Skin epidermis (tissue), 12 donors: Measurements from ENCODE around the gene SIX1.

ENCODE experiments used
- H3K27ac ChIP-seq, 21 experiments: fragments of 200-600 bp; sonication (generic) in 11 of 21; one replicate each; pipeline ENCODE4 v1.5.0; 2020; ENCODE audit warnings: mild to moderate bottlenecking in 3 of 21, inconsistent platforms in 2 of 21, moderate library complexity in 2 of 21
- H3K4me3 ChIP-seq, 7 experiments: fragments of 200-600 bp; sonication (generic) in 2 of 7; one replicate each; pipeline ENCODE4 v1.5.0; 2020; ENCODE audit warnings: inconsistent platforms in 2 of 7, mild to moderate bottlenecking in 2 of 7, moderate library complexity in 1 of 7

SIX1 gene

DNA sequence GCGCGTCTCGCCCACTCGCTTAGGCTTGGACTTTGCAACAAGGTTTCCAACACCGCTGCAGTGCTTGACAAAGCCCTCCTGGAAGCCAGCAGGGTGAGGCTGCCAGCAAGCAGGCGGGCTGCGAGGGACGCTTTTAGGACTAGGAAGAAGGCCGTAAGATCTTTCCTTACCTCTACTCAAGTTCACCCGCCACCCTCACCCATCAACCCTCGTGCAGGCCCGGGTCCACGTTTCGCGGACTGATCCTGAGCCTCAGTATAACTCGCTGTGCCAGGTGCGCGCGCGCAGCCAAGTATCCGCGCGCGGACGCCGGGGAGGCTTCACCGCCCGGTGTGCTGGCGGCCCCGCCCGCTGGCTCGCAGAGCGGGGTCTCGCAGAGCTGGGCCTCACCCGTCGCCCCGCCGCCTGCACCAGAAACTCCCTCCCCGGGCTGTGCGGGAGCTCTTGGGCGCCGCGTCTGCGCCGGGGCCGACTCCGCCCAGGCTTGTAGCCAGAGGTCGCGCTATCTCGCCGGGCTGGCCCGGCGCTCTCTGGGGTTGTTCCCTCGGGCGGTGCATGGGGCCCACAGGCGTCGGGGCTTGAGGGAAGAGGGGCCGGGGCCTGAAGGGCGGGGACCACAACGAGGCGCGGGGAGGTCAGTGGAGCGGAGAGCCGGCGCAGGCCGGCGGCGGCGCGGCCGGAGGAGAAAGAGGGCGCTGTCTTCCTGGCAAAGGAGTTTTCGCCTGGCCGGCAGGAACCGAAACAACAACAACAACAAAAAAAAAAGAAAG lies 7.6 kb upstream of the SIX1 start:
- Histone ChIP-seq H3K4me3 (peak overlapping the region; percentile 31 to 59 (median 42)), H3K27ac (peak overlapping the region in 9 of 21 experiments; percentile 4 to 55 (median 36))

- Histone ChIP-seq H3K4me3 (peak overlapping the region in 4 of 7 experiments; percentile 33 to 59 (median 41)), H3K27ac (no peak overlapping the region)
These were observed 6.8 kb upstream of the SIX1 start for GRCh38 chr14:60655898-60656685.

- no peak overlapping the region for H3K4me3 ChIP-seq
- no peak overlapping the region for H3K27ac ChIP-seq
These were observed 6.0 kb upstream of the SIX1 start for GRCh38 chr14:60655119-60655897.

DNA sequence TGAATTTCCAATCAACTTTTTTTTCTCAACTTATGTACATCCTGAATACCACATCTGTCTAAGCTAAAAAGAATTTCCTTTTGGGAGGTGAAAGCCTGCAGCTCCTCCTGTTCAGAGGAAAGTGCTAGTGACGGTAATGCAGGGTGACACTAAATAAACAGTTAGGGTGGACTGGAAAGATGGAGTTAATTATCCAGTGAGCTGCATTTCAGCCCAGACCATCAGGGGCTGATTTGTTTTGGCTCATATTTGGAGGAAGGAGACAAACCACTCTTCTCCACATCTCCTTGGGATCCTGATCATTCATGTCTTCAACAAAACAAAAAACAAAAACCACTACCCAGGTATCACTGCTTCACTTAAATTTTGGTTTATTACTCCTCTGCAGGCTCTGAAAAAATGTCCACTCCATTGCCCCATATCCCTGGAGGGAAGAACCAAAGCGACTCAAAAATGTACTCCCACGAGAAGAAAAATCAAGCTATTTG lies 5.1 kb upstream of the SIX1 start:
- no peak overlapping the region for H3K27ac ChIP-seq
- H3K4me3 ChIP-seq = no peak overlapping the region

GRCh38 chr14:60653701-60654161 lies 4.5 kb upstream of the SIX1 start:
- H3K4me3 ChIP-seq = no peak overlapping the region
- H3K27ac ChIP-seq = no peak overlapping the region

- H3K4me3 ChIP-seq = no peak overlapping the region
- H3K27ac ChIP-seq = no peak overlapping the region
These were observed 3.7 kb upstream of the SIX1 start for GRCh38 chr14:60652674-60653651.

DNA sequence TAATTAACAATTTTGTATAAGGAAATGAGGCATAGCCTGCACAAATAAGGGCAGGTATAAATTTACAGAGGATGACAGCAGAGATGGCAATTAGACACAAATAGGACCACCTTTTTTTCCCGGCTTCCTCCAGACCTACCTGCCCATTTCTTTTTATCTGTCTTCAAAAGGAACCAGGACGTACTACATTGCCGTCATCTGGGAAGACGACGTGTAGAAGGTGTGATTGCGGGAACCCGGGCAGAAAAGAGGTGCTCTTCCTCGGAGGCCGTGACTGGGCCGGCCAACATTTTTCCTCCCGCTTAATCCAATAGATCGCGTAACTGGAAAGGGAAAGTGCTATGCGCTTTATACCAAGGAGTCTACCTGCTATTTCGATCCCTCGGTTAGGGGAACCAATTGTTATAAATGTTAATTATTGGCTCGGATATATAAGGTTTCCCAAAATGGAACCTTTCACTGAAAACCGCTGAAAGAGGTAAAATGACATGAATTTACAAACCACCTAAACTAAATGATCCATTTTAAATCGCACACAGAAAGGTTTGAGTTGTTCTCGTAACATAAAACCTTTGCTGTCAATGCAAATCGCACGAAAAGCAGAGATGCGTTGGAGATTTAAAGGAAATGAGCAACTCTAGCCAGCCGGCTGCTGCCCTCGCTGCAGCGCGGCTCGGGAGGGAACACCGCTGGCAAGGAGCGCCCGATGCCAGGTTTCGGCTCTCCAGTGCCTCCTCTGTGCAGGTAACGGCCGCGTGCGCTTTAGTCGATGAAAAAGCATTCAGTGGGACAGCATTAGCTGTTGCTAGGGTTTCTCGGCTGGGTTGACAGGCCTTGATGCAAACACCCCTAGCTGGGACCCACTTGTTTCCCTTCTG lies 2.8 kb upstream of the SIX1 start:
- Histone ChIP-seq H3K27ac (no peak overlapping the region), H3K4me3 (no peak overlapping the region)

DNA sequence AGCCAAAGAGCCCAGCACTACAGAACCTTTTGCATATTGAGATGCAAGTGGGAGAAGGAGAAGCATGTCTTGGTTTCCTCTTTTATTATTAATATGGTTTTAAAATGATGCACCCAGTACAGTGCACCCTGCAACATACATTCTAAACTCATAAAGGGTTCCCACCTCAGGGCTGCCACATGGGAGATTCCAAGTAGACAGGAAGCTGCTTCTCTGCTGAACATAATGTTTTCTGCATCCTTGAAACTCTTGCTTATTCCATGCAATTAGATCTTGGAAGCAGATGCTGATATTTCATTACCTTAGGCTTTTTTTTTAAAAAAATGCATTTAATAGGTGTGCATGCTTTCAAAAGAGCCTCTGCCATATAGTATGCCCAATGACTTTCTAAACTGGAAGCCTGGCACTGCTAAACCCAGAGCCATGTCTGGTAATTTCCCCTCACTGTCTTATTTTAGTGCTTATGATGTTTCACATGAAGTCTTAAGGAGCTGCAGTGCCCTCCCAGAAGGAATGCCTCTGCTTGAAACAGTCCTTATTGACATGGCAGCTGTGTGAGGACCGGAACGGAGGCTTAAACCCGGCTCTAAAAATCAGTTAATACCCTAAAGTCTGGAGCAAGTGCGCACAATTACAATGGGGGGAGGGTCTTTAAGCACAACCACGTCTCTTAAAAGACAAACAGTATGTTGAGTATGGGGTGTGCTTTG lies 2.0 kb upstream of the SIX1 start:
- Histone ChIP-seq H3K27ac (no peak overlapping the region), H3K4me3 (no peak overlapping the region)

- Histone ChIP-seq H3K4me3 (no peak overlapping the region), H3K27ac (no peak overlapping the region)
These were observed 1.2 kb upstream of the SIX1 start for GRCh38 chr14:60650373-60650961.

GRCh38 chr14:60649875-60650372 lies 647 bp upstream of the SIX1 start:
- no peak overlapping the region for H3K27ac ChIP-seq

DNA sequence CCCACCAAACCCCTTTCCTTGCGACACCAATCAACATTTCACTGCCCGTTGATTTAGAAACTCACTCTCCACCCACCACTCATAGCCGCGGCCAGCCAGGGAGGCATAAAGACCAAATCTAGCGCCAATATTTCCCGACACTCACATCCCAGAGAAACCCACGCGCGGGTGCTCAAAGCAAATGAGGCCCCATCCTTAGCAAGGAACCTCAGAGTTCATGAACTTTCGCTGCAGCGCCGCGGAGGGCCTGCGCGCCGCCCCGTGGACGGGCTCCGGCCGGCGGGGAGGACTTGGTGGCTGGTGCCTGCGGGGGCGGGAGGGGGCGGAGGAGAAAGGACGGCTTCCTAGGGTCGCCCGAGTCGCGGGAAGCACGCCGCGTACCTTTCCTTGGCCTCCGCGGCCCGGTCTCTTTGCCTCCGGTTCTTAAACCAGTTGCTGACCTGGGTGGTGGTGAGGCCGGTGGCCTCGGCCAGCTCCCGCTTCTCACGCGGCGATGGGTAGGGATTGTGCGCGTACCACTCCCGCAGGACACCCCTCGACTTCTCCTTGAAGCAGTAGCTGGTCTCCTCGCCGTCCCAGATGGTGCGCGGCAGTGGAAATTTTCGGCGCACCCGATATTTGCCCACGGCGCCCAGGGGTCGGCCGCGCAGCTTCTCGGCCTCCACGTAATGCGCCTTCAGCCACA lies 886 bp downstream of the SIX1 start:
- H3K27ac ChIP-seq = peak overlapping the region in 5 of 21 experiments; percentile 22 to 68 (median 53)
- H3K4me3 ChIP-seq = peak overlapping the region; percentile 28 to 47 (median 31)

More at GRCh38 chr14:60649875-60650372, 647 bp upstream of the SIX1 start:
- peak overlapping the region in 6 of 7 experiments; percentile 28 to 47 (median 33) for H3K4me3 ChIP-seq

- Histone ChIP-seq H3K27ac (peak overlapping the region in 7 of 21 experiments; percentile 2 to 68 (median 44)), H3K4me3 (peak overlapping the region; percentile 9 to 47 (median 28))
These were observed 1.4 kb downstream of the SIX1 start for GRCh38 chr14:60647837-60648248.

GRCh38 chr14:60647081-60647836 lies 2.0 kb downstream of the SIX1 start:
- Histone ChIP-seq H3K27ac (peak overlapping the region in 7 of 21 experiments; percentile 2 to 68 (median 44)), H3K4me3 (peak overlapping the region; percentile 9 to 47 (median 28))

- H3K27ac ChIP-seq = no peak overlapping the region
These were observed 3.0 kb downstream of the SIX1 start for GRCh38 chr14:60646226-60646818.

More at GRCh38 chr14:60646226-60646818, 3.0 kb downstream of the SIX1 start:
- H3K4me3 ChIP-seq = no peak overlapping the region
